ENCODE measurements around the gene RABGAP1.

Gene RABGAP1

DNA sequence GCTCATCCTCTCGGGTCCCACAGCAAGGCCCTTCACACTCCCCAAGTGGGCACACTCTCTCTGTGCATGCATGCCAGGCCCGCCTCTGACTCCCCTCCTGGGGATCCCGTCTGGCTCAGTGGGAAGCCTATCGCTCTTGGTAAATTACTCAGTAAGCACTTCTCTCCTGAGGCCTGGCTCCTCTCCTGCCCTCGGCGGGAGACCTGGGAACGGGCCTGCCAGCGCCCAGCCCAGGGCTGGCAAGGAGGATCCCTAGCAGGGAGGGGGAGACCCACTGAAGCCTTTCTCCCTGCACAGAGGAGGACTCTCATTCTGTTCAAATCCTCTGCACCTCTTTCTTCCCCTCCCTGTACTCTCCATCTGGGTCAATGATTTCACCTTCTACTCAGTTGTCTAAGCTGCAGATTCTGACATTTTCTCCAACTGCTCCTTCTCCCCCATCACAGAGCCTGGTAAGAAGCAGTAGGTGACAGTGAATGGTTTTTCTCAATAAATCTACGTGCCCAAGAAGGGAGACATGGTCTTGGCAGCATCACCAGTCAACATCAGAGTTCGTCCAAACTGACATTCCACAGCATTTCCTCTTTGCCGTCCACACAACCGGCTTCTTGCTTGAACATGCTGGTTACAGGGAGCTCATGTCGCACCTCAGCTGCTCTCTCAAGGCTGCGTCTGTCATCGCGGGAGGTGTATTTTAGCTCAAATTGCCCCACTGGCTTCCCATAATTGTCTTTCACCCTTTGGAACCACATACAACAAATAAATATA lies 174.5 kb downstream of the RABGAP1 start:
- no peak for DNase-seq

DNA sequence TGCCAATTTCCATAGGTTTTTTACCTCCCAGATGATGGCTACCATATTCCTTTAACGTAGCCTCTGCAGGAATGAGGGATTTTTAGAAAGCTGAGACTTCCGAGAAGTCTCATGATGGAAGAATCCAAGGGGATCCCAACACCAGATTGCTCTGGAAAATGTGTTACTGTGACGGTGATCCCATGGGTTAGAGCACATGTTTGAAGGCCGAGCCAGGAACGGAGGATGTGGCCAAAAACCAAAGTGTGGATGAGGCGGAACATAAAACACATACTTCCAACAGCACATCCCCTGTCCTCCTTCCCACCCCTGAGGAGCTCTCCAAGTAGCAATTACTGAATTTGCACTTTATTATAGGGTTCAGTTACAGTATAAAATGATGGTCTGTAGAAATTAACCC lies 175.2 kb downstream of the RABGAP1 start:
- DNase-seq, result no peak

DNA sequence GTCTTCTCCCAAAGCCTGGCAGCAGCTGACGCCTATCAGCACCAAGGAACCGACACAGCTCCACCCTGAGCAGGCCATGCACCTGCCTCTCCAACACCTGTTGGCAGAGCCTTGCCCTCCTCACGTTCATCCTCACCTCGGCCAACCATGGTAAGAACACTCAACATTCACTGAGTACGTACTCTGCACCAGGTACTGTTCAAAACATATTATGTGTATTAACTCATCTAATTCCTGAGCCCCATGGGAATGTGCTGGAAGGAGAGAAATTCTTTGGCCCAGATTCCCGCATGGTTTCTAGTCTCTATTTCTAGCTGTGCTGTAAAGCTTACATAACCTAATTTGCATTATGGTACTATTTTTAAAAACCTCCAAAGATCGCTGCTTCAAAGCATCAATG lies 178.7 kb downstream of the RABGAP1 start:
- no peak for DNase-seq

DNA sequence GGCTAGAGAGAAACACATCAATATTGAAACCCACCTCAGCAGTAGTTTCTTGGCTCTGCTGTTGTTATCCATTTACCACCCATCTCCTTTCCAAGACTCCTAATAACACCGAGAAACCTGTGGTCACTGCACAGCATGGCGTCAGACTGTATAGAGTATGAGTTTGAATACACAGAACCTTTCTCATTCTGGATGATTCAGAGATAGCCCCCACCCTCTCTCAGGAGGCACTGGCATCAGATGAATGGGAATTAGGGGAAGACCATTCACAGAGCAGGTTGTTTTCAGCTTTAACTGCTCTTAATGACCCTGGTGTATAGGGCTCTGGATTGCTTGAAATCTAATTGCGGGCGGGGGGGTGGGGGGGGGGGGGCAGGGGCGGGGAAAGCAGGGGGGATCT lies 179.3 kb downstream of the RABGAP1 start:
- no peak for DNase-seq

DNA sequence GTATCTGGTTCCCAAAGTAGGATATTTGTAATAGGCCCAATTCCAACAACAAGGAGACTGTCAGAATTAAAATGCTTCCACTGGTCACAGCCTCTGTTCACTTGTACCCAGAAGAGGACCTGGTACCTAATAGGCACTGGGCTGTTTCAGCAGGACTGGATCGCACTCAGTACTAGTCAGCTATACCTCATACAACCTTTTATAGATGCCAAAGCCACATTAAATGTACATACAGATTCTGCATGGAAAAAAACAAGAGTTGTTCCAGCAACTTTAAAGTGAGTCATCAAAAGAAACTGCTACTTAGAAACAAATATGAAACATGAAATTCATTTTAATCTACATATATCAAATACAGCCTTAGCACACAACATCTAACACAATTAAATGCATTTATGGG lies 180.1 kb downstream of the RABGAP1 start:
- DNase-seq, result no peak

DNA sequence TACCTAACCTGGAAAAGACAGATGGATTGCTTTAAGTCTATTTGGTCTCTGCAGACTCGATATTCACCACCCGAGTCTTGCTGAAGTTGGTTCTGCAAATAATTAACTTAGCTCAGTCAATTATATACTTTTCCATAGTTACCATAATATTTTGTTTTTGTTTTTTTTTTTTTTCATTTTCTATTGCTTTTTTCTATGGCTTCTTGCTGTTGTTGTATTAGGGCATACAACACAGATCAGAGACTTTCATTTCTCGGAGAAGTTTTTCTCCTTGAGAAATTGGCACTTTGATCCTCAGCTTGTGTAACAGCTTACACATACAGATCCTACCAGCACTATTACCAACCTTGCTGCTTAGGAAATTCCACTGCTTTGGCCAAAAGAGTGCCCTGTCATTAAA lies 180.6 kb downstream of the RABGAP1 start:
- no peak for DNase-seq

DNA sequence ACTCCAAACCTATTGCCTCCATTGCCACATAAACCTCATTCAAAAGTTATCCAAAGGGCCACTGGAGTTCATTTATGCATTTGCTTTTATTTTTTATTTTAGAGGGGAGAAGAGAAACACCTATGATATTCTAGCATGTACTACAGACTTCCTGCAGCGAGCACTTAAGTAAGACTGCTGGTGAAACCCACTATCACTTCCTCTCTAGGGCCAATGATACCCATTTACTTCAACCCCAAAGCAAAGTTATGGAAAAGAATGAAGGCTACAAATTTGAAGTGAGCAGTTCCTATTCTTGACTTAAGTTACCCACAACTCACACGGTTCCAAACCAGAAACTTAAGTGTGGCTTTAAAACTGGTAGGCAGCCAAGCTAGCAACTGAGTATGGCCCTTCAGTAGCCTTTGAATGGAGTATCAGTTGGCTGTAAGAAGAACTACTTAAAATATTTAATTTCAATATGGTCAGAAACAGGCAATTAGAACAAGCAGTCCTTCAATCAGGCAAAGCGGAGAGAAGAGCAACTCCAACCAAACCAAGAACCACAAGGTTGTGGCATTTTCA lies 186.8 kb downstream of the RABGAP1 start:
- no peak for DNase-seq

DNA sequence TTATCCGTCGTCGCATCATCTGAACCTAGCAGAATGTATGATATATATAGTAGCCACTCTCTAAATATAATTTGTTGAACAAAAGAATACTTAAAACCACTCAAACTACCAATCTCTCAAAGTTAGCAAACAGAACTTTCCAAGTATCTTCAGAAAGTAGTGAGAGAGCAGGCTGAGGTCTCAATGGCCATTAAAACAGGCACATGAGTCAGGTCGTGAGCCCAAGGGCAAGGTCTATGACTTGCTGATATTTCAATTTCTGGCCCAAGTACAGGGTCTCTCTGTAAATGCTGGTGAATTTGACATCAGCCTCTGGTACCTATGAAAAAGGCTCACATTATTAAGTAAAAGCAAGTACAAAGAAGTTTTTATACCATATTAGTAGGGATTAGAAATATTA lies 187.8 kb downstream of the RABGAP1 start:
- DNase-seq, result no peak

DNA sequence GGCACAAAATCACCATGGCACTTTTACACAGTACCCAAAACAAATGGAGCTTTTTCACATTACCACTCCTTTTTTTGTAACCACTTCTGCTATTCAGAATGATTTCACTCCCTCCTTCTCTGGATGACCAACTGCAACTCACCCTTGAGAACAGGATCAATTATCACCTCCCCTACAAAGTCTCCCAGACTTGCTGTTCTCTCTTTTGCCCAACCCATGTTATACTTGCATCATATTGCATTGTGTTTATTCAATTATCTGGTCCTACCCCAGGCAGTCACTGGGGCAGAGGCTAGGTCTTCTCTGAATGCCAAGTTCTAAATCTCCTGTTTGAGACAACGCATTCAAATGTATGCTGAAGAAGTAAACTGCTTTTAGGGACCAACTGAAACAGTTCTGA lies 188.6 kb downstream of the RABGAP1 start:
- no peak for DNase-seq

DNA sequence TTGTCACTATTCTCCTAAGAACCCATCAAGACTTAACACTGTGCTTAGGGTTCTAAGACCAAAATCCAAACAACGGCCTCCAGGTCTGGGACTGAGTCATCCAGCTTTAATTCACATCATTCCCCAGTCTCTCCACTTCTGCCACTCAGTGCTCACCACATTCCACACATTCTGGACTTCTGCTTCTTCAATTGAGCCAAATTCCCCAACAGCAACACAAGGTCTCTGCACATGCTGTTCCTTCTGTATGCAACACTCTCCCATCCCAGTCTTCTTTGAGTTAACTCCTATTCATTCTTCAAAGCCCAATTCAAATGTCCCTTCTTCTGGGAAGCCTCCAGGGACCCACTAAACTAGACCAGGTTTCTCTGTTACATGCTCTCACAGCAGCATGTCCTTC lies 190.4 kb downstream of the RABGAP1 start:
- no peak for DNase-seq

DNA sequence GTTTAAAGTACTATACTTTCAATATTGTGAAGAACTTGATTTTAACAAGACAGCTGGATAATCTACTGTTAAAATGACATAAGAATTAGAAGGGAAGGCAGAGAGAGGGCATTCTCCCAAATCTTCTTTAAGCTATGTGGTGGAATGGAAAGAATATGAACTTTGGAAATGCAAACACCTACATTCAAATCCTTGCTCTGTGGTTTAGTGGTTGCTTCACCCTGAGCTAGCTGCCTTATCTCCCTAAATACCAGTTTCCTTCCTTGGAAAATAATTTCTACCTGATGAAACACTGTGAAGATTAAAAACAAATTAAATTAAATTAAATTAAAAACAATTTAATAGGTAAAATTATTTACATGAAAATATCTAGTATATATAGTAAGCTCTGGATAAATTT lies 191.2 kb downstream of the RABGAP1 start:
- DNase-seq, result no peak

DNA sequence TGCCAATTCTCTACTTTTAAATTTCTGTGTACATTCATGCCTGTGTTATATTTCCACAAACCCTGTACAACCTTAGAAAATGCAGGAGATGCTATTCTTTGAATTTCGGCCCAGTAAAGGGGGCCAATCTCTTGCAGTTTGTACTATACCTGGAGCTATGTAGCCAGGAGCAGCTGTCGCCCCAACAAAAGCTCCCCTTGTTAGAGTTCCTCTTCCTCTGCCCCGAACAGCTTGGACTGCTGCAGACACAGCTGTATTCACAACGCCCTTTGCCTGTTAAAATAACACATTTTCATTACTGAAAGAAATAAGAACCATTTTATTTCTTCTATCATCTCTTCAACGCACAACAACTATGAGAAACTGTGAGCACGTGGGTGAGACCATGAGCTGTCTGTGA lies 191.9 kb downstream of the RABGAP1 start:
- DNase-seq, result no peak

DNA sequence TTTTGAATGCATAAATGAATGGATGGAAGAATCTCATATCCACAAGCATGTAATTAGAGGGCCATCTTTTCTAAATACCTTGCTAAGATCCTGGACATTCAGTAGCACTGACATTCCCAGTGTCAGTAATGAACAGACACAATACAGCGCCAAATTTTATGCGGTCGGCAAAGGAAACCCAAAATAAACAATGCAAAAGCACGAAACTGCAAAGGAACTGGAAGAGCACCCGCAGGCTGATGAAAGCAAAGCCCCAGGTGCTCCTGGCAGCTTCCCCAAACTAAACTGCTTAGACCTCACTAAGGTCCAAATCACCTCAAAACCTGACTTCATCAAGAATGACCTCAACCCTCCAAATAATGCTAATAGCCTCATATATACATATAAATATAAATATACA lies 194.6 kb downstream of the RABGAP1 start:
- DNase-seq, result no peak

DNA sequence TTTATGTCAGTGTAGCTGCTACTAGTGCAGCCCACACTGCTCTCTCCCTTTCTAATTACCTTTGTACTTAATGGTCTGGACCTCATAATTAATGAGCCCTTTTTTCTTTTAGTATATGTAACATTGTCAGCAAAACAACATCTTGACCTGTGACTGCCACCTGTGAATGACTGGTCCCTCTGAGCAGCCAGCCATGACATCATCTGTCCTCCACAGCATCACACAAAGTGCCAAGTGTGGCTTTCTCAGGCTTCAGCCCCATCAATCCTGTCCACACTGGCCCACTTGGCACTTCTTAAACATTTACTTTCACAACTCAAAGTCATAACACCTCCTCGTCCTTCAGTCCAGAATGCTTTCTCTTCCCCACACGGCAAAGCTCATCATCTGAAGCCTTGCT lies 197.3 kb downstream of the RABGAP1 start:
- no peak for DNase-seq

DNA sequence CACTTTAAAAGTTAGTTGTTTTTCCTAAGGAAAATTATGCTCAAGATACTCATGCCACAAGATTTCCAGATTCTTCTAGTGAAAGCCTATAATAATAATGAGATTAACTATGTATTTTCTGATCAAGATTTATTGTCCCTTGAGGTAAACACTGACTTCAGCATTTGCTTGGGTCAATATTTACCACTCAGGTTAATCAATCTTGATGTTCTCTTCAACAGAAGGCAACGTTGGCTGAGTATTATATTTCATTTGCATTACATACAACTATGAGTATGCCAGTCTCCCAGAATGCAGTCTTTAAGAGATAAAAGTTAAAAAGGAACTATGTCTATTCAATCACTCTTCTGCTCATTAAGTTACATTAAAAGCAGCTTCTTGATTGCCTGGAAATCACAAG lies 208.2 kb downstream of the RABGAP1 start:
- DNase-seq, result no peak

DNA sequence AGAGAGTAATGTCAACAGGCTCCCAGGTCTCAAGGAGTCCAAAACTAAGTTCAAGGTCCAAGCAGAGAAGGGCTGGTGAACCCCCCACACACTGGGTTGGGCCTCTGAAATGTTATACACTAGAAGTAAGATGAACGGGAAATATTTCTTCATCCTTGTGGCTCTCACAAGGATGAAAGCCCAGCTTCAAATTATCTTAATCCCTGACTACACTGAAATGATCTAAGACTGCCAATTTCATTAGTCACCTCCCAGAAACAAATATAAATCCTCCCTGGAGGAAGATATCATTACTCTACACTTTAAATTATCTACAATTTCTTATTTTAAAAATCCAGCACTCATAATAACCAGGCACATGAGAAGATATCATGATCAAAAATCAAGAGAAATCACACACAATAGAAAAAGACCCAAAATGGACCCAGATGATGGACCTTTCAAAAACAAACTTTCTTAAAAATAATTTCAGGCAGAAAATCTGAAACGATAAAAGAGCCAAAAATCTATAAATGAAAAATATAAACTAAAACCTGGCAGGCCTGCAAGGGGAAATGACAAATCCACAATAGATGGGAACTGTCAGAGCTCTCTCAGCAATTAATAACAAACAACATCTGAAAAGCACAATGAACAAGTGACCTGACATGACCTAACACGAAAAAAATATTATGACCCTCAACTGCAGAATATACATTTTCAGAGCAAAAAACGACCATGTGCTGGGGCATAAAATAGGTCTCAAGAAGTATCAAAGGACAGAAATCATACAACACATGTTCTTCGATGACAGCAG lies 210.1 kb downstream of the RABGAP1 start:
- no peak for DNase-seq
